B cell (primary cell): ENCODE measurements around the gene NTNG1.

Experiments
- CTCF ChIP-seq: fragments of 200-600 bp; IDR thresholded peaks from one replicate; pipeline ENCODE4 v1.8.0; 2022; ENCODE audit warnings: antibody characterized with exemption, mild to moderate bottlenecking
- EZH2 ChIP-seq: IDR thresholded peaks from 2 replicates; pipeline ENCODE4 v1.6.1; 2012; ENCODE audit warnings: borderline replicate concordance, low read depth, mild to moderate bottlenecking, moderate library complexity, low read length; ENCODE audit not compliant: insufficient read depth, poor library complexity, severe bottlenecking

- TF ChIP-seq CTCF (no peak), EZH2 (no peak)
Measured at GRCh38 chr1:107434361-107434693, 293.5 kb downstream of the NTNG1 start.
